Astrocyte (in vitro differentiated cells and primary cell): ENCODE results near the gene FKRP. TPM values are rescaled to one million over a fixed set of nuclear protein-coding genes. Genes with fewer than 3 reads are reported as not detected.

Experiments
- DNase-seq: peaks from one replicate; pipeline ENCODE4 v3.0.0-alpha.2; 2010; ENCODE audit warnings: low read depth
- FAIRE-seq: peaks from 2 replicates; lab custom pipeline; 2011; peaks lifted over from hg19 to GRCh38; lab: Jason Lieb, UNC
- H2AFZ ChIP-seq: 2 replicates; pipeline ENCODE4 v1.6.0; 2012; ENCODE audit warnings: low read depth, low read length, inconsistent platforms
- H3K27ac ChIP-seq: 2 replicates; pipeline ENCODE4 v1.5.1; 2011; ENCODE audit warnings: low read depth, low read length, inconsistent platforms
- H3K27me3 ChIP-seq: 2 replicates; pipeline ENCODE4 v1.6.0; 2011; ENCODE audit warnings: low read length, inconsistent platforms; ENCODE audit not compliant: insufficient read depth
- H3K36me3 ChIP-seq: 2 replicates; pipeline ENCODE4 v1.5.1; 2011; ENCODE audit warnings: low read length, inconsistent platforms; ENCODE audit not compliant: insufficient read depth
- H3K4me1 ChIP-seq: 2 replicates; pipeline ENCODE4 v1.5.1; 2011; ENCODE audit warnings: low read length, inconsistent platforms; ENCODE audit not compliant: insufficient read depth
- H3K4me2 ChIP-seq: 2 replicates; pipeline ENCODE4 v1.6.0; 2012; ENCODE audit warnings: low read length, inconsistent platforms
- H3K4me3 ChIP-seq: 2 replicates; pipeline ENCODE4 v1.5.1; 2011; ENCODE audit warnings: low read depth, mild to moderate bottlenecking, low read length, inconsistent platforms; ENCODE audit not compliant: insufficient read depth
- H3K79me2 ChIP-seq: 2 replicates; pipeline ENCODE4 v1.6.0; 2012; ENCODE audit warnings: mild to moderate bottlenecking, low read length, inconsistent platforms; ENCODE audit not compliant: insufficient read depth
- H3K9ac ChIP-seq: 2 replicates; pipeline ENCODE4 v1.6.0; 2012; ENCODE audit warnings: mild to moderate bottlenecking, low read length, inconsistent platforms
- H3K9me3 ChIP-seq: 2 replicates; pipeline ENCODE4 v1.5.1; 2012; ENCODE audit warnings: low read depth, mild to moderate bottlenecking, low read length, inconsistent platforms; ENCODE audit not compliant: insufficient read depth
- H4K20me1 ChIP-seq: 2 replicates; pipeline ENCODE4 v1.6.0; 2012; ENCODE audit warnings: low read length, inconsistent platforms; ENCODE audit not compliant: insufficient read depth
- H3K27ac Mint-ChIP-seq: one replicate; pipeline ENCODE4 v1.8.0; 2021; ENCODE audit warnings: mild to moderate bottlenecking, mixed read lengths; ENCODE audit not compliant: unreplicated experiment
- H3K27me3 Mint-ChIP-seq: one replicate; pipeline ENCODE4 v1.8.0; 2021; ENCODE audit warnings: low read depth, mixed read lengths; ENCODE audit not compliant: unreplicated experiment
- H3K36me3 Mint-ChIP-seq: one replicate; pipeline ENCODE4 v1.8.0; 2021; ENCODE audit warnings: low read depth, mixed read lengths; ENCODE audit not compliant: unreplicated experiment
- H3K4me1 Mint-ChIP-seq: one replicate; pipeline ENCODE4 v1.8.0; 2021; ENCODE audit warnings: low read depth, mixed read lengths; ENCODE audit not compliant: unreplicated experiment
- H3K4me3 Mint-ChIP-seq: one replicate; pipeline ENCODE4 v1.8.0; 2021; ENCODE audit warnings: mild to moderate bottlenecking, moderate library complexity, mixed read lengths; ENCODE audit not compliant: unreplicated experiment
- H3K9me3 Mint-ChIP-seq: one replicate; pipeline ENCODE4 v1.8.0; 2021; ENCODE audit warnings: mild to moderate bottlenecking, mixed read lengths; ENCODE audit not compliant: unreplicated experiment
- EZH2 ChIP-seq: IDR thresholded peaks from 2 replicates; pipeline ENCODE4 v1.6.1; 2012; ENCODE audit warnings: mild to moderate bottlenecking, low read length, inconsistent platforms; ENCODE audit not compliant: insufficient read depth
- total RNA-seq: library from RNA; stranded (reverse); gene quantifications from 2 replicates; pipeline ENCODE4 v1.2.1, GENCODE V29; 2021
- TF ChIP-seq, protein P1 (sequence below): IDR thresholded peaks from 2 replicates; pipeline ENCODE4 v1.5.1; 2011; ENCODE audit warnings: low read depth, mild to moderate bottlenecking, inconsistent platforms, low read length, moderate library complexity; ENCODE audit not compliant: insufficient read depth

The FKRP gene
- total RNA-seq, 1 donor from 2014 or later, result 25.1 TPM

DNA sequence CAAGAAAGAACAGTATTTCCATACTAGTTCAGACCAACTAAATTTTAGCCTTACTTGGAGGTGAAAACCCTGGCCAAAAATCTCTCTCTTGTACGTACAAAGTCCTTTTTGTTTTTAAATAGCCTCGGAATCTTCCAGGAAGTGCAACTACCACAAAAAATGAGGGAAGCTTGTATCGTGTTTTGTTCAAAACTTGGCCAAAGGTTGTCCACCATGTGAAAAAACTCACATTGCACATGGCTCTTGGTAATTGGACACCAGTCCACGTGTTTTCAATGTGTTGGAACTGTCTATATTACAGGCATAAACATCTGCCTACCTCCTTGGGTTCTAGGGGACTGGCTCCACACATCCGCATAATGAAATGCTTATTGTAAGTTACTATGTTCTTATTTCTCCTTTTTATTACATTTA is 15.6 kb downstream of the FKRP start:
- Histone ChIP-seq H4K20me1 (peaks cover 14% of the 10 kb centered on the region), H3K36me3 (no peaks in the 10 kb centered on the region), H3K9me3 (no peaks in the 10 kb centered on the region), H3K27me3 (no peaks in the 10 kb centered on the region), H3K79me2 (no peaks in the 10 kb centered on the region), H3K4me2 (no peak overlapping the region), H3K4me3 (no peak overlapping the region), H3K9ac (no peak overlapping the region), H3K4me1 (no peaks in the 10 kb centered on the region), H3K27ac (no peak overlapping the region), H2AFZ (no peak overlapping the region)
- H3K4me3 Mint-ChIP-seq, result no peak overlapping the region
- no peaks in the 10 kb centered on the region for H3K9me3 Mint-ChIP-seq
- no peak for TF ChIP-seq EZH2
- TF ChIP-seq, protein P1, sequence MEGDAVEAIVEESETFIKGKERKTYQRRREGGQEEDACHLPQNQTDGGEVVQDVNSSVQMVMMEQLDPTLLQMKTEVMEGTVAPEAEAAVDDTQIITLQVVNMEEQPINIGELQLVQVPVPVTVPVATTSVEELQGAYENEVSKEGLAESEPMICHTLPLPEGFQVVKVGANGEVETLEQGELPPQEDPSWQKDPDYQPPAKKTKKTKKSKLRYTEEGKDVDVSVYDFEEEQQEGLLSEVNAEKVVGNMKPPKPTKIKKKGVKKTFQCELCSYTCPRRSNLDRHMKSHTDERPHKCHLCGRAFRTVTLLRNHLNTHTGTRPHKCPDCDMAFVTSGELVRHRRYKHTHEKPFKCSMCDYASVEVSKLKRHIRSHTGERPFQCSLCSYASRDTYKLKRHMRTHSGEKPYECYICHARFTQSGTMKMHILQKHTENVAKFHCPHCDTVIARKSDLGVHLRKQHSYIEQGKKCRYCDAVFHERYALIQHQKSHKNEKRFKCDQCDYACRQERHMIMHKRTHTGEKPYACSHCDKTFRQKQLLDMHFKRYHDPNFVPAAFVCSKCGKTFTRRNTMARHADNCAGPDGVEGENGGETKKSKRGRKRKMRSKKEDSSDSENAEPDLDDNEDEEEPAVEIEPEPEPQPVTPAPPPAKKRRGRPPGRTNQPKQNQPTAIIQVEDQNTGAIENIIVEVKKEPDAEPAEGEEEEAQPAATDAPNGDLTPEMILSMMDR, result no peak
- H3K4me1 Mint-ChIP-seq, result no peaks in the 10 kb centered on the region
- H3K27me3 Mint-ChIP-seq, result no peaks in the 10 kb centered on the region
- no peak overlapping the region for H3K27ac Mint-ChIP-seq
- DNase-seq, result peak; percentile 20
- no peak for FAIRE-seq
- peaks cover 2% of the 10 kb centered on the region for H3K36me3 Mint-ChIP-seq

DNA sequence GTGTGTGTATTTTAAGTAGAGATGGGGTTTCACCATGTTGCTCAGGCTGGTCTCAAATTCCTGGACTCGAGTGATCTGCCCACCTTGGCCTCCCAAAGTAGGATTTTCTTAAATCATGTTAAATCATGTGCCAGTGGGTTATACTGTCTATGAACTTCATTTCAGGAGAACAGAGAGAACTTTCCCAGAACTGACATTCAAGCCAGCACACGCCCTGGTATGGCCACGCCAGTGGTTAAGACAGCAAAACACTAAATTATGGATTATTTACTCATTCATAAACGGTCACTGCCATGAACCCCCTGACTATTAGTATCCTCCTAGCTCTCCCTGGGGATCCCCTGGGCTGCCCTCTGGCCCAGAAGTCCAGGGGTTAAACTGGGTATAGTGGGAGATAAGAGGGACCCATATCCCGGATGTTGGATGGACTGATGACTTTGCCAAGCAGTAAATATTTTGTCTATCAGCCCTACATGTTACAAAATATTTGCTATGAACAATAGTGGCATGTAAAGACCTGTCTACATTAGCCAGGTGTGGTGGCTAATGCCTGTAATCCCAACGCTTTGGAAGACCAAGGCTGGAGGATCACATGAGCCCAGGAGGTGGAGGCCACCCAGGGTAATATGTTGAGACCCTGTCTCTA is 16.5 kb downstream of the FKRP start:
- H3K27me3 ChIP-seq, result no peaks in the 10 kb centered on the region
- no peaks in the 10 kb centered on the region for H3K36me3 ChIP-seq
- no peak overlapping the region for H2AFZ ChIP-seq
- no peak overlapping the region for H3K4me2 ChIP-seq
- DNase-seq, result no peak
- no peak for FAIRE-seq
- Mint-ChIP-seq H3K9me3 (no peaks in the 10 kb centered on the region), H3K27ac (no peak overlapping the region), H3K4me3 (no peak overlapping the region), H3K4me1 (no peaks in the 10 kb centered on the region), H3K27me3 (no peaks in the 10 kb centered on the region), H3K36me3 (no peaks in the 10 kb centered on the region)
- H3K79me2 ChIP-seq, result no peaks in the 10 kb centered on the region
- no peaks in the 10 kb centered on the region for H3K4me1 ChIP-seq
- no peak overlapping the region for H3K9ac ChIP-seq
- TF ChIP-seq, protein P1, result no peak
- TF ChIP-seq EZH2, result no peak
- H4K20me1 ChIP-seq, result peaks cover 7% of the 10 kb centered on the region
- no peak overlapping the region for H3K27ac ChIP-seq
- H3K4me3 ChIP-seq, result no peak overlapping the region
- no peaks in the 10 kb centered on the region for H3K9me3 ChIP-seq

DNA sequence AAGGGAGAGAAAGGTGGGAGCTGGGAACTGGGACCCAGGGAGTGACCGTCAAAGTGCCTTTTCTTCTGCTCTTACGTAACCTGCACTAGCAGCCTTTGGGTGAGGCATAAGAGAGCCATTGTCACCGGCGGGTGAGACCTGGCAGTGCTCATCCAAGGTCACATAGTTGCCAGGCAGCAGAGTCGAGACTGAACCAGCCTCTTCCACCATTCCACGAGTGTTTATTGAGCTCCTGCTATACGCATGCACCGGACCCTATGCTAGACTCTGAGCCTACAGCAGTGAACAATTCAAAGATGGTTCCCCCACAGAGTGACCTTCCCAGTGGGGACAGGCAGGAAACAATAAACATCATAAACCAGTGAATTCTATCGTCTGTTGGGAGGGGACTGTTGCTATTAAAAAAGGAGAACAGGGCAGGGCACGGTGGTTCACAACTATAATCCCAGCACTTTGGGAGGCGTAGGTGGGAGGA is 19.0 kb downstream of the FKRP start:
- no peak overlapping the region for H3K4me2 ChIP-seq
- no peak overlapping the region for H3K4me3 Mint-ChIP-seq
- no peak overlapping the region for H3K4me3 ChIP-seq
- H3K27ac Mint-ChIP-seq, result no peak overlapping the region
- no peak for TF ChIP-seq EZH2
- TF ChIP-seq, protein P1, result no peak
- H3K27me3 ChIP-seq, result no peaks in the 10 kb centered on the region
- no peak overlapping the region for H3K9ac ChIP-seq
- peaks cover 5% of the 10 kb centered on the region for H3K4me1 Mint-ChIP-seq
- no peaks in the 10 kb centered on the region for H3K27me3 Mint-ChIP-seq
- no peak for DNase-seq
- H3K27ac ChIP-seq, result no peak overlapping the region
- no peak for FAIRE-seq
- H3K36me3 Mint-ChIP-seq, result peaks cover 3% of the 10 kb centered on the region
- no peaks in the 10 kb centered on the region for H3K9me3 Mint-ChIP-seq
- H3K36me3 ChIP-seq, result no peaks in the 10 kb centered on the region
- no peaks in the 10 kb centered on the region for H3K4me1 ChIP-seq
- H3K9me3 ChIP-seq, result no peaks in the 10 kb centered on the region
- H3K79me2 ChIP-seq, result no peaks in the 10 kb centered on the region
- H4K20me1 ChIP-seq, result no peaks in the 10 kb centered on the region
- H2AFZ ChIP-seq, result no peak overlapping the region
